ENCODE results near the gene RPS27A. TPM values are rescaled to one million over a fixed set of nuclear protein-coding genes. Genes with fewer than 3 reads are reported as not detected.

RPS27A gene
- total RNA-seq, 1 experiment from 2014 or later: 853 TPM

DNA sequence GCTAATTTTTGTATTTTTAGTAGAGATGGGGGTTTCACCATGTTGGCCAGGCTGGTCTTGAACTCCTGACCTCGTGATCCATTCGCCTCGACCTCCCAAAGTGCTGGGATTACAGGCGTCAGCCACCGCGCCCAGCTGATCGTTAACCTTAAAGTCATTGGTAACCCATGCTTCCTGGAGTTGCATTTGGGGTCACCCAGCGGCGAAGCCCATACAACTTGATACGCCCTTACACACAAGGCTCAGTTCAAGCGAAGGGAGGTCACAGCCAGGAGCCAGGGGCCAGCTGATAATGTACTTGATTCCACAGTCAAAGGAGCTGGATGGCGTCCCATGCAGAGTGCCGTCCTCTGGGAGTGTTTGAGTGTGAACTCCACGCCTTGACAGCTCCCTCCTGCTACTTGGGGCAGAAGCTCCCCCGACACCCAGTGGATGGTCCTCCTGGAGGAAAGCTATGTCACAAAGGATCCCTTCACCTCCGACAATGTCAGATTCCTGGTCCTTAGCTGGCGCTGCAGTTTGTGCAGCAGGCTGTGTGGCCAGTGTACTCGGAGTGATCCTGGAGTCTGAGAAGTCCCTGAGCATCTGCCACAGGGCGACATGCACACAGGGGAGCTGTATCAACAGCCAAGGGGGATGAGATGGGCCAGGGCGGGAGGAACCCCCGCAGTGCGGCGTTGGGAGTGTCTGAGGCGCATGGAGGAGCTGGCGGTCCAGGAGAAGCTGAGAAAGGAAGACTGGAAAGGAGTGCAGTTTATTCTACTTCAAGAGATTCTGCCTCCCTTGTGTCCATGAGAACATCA, 8.3 kb upstream of the RPS27A start:
- in situ Hi-C loops (cut with HindIII; ENCODE audit: low pct_unique_long_range_greater_than_20kb, low sequenced_read_pairs) (no loop called here), intact Hi-C loops (cut with micrococcal nuclease; ENCODE audit: unreplicated experiment) (no loop called here)
- peaks cover 19% of the 10 kb centered on the region for H3K4me1 ChIP-seq (ENCODE audit: control insufficient read depth, insufficient read depth, low read length)
- no peaks in the 10 kb centered on the region for H3K27me3 ChIP-seq (ENCODE audit: control insufficient read depth, insufficient read depth, low read length)
- peak overlapping the region; percentile 53 to 63; a peak in 3 of 4 replicates for H3K4me3 ChIP-seq (ENCODE audit: low read depth in 2 of 2, low read length in 2 of 2)
- ChIA-PET POLR2A (interaction anchor here (0.6 kb wide), 3 partner anchors 186 to 506 kb away, joined by 3 to 7 read pairs (median 3); no protein-coding TSS in a partner anchor), CTCF (interaction anchor here (0.6 to 1.0 kb wide), 3 partner anchors 18 to 532 kb away, joined by 3 to 6 read pairs (median 3); no protein-coding TSS in a partner anchor)
- TSS peak; percentile 82 for BruUV-seq (replicated peaks)
- DNase-seq (ENCODE audit: low read depth, low spot score) (no peak), ATAC-seq (peak; percentile 55)
- no peaks in the 10 kb centered on the region for H3K9me3 ChIP-seq (ENCODE audit: control insufficient read depth, insufficient read depth, low read depth, low read length)
- H3K27ac ChIP-seq (ENCODE audit: low read length): peak overlapping the region; percentile 84
- H3K36me3 ChIP-seq (ENCODE audit: control insufficient read depth, insufficient read depth, low read length): no peaks in the 10 kb centered on the region
- TF ChIP-seq POLR2AphosphoS5 (IDR thresholded peaks at IDR 0.05; ENCODE audit: low read depth, low read length) (no peak), SIN3A (IDR thresholded peaks at IDR 0.05; ENCODE audit: borderline replicate concordance, insufficient read depth, low read depth, low read length) (no peak), TCF7L2 (IDR thresholded peaks at IDR 0.05; ENCODE audit: low read depth, low read length) (no peak)
- TF ChIP-seq, protein P1, sequence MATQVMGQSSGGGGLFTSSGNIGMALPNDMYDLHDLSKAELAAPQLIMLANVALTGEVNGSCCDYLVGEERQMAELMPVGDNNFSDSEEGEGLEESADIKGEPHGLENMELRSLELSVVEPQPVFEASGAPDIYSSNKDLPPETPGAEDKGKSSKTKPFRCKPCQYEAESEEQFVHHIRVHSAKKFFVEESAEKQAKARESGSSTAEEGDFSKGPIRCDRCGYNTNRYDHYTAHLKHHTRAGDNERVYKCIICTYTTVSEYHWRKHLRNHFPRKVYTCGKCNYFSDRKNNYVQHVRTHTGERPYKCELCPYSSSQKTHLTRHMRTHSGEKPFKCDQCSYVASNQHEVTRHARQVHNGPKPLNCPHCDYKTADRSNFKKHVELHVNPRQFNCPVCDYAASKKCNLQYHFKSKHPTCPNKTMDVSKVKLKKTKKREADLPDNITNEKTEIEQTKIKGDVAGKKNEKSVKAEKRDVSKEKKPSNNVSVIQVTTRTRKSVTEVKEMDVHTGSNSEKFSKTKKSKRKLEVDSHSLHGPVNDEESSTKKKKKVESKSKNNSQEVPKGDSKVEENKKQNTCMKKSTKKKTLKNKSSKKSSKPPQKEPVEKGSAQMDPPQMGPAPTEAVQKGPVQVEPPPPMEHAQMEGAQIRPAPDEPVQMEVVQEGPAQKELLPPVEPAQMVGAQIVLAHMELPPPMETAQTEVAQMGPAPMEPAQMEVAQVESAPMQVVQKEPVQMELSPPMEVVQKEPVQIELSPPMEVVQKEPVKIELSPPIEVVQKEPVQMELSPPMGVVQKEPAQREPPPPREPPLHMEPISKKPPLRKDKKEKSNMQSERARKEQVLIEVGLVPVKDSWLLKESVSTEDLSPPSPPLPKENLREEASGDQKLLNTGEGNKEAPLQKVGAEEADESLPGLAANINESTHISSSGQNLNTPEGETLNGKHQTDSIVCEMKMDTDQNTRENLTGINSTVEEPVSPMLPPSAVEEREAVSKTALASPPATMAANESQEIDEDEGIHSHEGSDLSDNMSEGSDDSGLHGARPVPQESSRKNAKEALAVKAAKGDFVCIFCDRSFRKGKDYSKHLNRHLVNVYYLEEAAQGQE (IDR thresholded peaks at IDR 0.05; ENCODE audit: insufficient read depth in 1 of 2, low read depth in 2 of 2, low read length in 1 of 2): no peak
- TF ChIP-seq, protein P2, sequence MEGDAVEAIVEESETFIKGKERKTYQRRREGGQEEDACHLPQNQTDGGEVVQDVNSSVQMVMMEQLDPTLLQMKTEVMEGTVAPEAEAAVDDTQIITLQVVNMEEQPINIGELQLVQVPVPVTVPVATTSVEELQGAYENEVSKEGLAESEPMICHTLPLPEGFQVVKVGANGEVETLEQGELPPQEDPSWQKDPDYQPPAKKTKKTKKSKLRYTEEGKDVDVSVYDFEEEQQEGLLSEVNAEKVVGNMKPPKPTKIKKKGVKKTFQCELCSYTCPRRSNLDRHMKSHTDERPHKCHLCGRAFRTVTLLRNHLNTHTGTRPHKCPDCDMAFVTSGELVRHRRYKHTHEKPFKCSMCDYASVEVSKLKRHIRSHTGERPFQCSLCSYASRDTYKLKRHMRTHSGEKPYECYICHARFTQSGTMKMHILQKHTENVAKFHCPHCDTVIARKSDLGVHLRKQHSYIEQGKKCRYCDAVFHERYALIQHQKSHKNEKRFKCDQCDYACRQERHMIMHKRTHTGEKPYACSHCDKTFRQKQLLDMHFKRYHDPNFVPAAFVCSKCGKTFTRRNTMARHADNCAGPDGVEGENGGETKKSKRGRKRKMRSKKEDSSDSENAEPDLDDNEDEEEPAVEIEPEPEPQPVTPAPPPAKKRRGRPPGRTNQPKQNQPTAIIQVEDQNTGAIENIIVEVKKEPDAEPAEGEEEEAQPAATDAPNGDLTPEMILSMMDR (IDR thresholded peaks at IDR 0.05): no peak

DNA sequence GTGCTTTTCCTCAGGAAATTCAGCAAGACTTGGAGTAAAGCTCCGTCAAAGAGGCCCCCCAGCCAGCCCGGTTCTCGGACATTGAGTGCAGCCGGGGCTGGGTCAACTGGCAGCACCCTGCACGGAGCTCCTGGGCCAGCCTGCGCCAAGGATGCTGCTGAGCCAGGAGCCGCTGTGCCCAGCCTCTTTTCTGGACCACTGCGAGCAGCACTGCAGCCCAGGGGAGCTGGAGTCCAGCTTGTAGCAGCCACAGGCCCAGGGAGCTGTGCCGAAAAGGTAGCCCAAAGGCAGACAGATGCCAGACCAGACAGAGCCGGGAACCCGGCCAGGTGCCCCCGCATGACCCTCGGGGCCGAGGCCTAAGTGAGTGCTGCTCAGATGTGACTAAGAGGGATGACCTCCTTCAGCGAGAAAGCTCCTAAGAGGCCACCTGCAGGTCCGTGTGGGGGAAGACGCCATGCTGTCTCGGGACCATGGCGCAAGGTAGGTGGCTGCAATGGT, 7.7 kb upstream of the RPS27A start:
- peak overlapping the region; percentile 30; the same call in 1 of the 2 replicates for H3K27ac ChIP-seq (ENCODE audit: low read length)
- DNase-seq (ENCODE audit: low read depth, low spot score) (no peak), ATAC-seq (peak; percentile 52)
- in situ Hi-C loops (cut with HindIII; ENCODE audit: low pct_unique_long_range_greater_than_20kb, low sequenced_read_pairs) (no loop called here), intact Hi-C loops (cut with micrococcal nuclease; ENCODE audit: unreplicated experiment) (no loop called here)
- no TSS peak for BruUV-seq (replicated peaks)
- no peaks in the 10 kb centered on the region for H3K36me3 ChIP-seq (ENCODE audit: control insufficient read depth, insufficient read depth, low read length)
- H3K4me3 ChIP-seq (ENCODE audit: low read depth in 2 of 2, low read length in 2 of 2): no peak overlapping the region
- ChIA-PET POLR2A (interaction anchor here (0.5 kb wide), 1 partner anchor 61 kb away, joined by 5 read pairs; no protein-coding TSS in a partner anchor), CTCF (interaction anchor here (0.7 to 1.0 kb wide), 2 partner anchors 325 to 533 kb away, joined by 3 read pairs; no protein-coding TSS in a partner anchor)
- H3K27me3 ChIP-seq (ENCODE audit: control insufficient read depth, insufficient read depth, low read length): no peaks in the 10 kb centered on the region
- TF ChIP-seq POLR2AphosphoS5 (IDR thresholded peaks at IDR 0.05; ENCODE audit: low read depth, low read length) (no peak), SIN3A (IDR thresholded peaks at IDR 0.05; ENCODE audit: borderline replicate concordance, insufficient read depth, low read depth, low read length) (no peak), TCF7L2 (IDR thresholded peaks at IDR 0.05; ENCODE audit: low read depth, low read length) (no peak)
- TF ChIP-seq, protein P2 (IDR thresholded peaks at IDR 0.05): no peak
- TF ChIP-seq, protein P1 (IDR thresholded peaks at IDR 0.05; ENCODE audit: insufficient read depth in 1 of 2, low read depth in 2 of 2, low read length in 1 of 2): no peak
- H3K4me1 ChIP-seq (ENCODE audit: control insufficient read depth, insufficient read depth, low read length): peaks cover 19% of the 10 kb centered on the region
- no peaks in the 10 kb centered on the region for H3K9me3 ChIP-seq (ENCODE audit: control insufficient read depth, insufficient read depth, low read depth, low read length)
